ENCODE measurements around the gene CALCOCO1.

- no peak for TF ChIP-seq SP1 (IDR thresholded peaks at IDR 0.05; ENCODE audit: low read depth, low read length)
- TF ChIP-seq ASH2L (IDR thresholded peaks at IDR 0.05; ENCODE audit: borderline replicate concordance, low read depth): no peak
- no peak for TF ChIP-seq POLR2AphosphoS5 (IDR thresholded peaks at IDR 0.05; ENCODE audit: low read length)
- no peak for TF ChIP-seq SMC3 (IDR thresholded peaks at IDR 0.05; ENCODE audit: borderline replicate concordance, low read length)
- TF ChIP-seq CTCF (IDR thresholded peaks at IDR 0.05 in 2 of 3, conservative IDR thresholded peaks at IDR 0.05 in 1 of 3; ENCODE audit: control insufficient read depth in 2 of 3, extremely low read depth in 1 of 3, insufficient read depth in 1 of 3, low read depth in 3 of 3, low read length in 3 of 3): no peak
- TF ChIP-seq NFYB (IDR thresholded peaks at IDR 0.05; ENCODE audit: insufficient read depth, low read depth, low read length): no peak
- no peak for TF ChIP-seq ZBED1 (IDR thresholded peaks at IDR 0.05; ENCODE audit: borderline replicate concordance)
- no peak for TF ChIP-seq POLR2A (IDR thresholded peaks at IDR 0.05; ENCODE audit: low read depth, low read length)
- no peak for TF ChIP-seq NR2C1 (IDR thresholded peaks at IDR 0.05)
- TF ChIP-seq SRF (IDR thresholded peaks at IDR 0.05; ENCODE audit: low read depth in 2 of 2, low read length in 2 of 2): no peak
- no peak for TF ChIP-seq TARDBP (IDR thresholded peaks at IDR 0.05; ENCODE audit: borderline replicate concordance)
- no peak for TF ChIP-seq ZNF592 (IDR thresholded peaks at IDR 0.05)
- TF ChIP-seq HCFC1 (IDR thresholded peaks at IDR 0.05; ENCODE audit: low read length): no peak
These were observed 23.5 kb downstream of the CALCOCO1 start for GRCh38 chr12:53703756-53704155.

Data from GM12878 (cell line).